GM18951 (cell line): ENCODE measurements around the gene REC114.
"Not testable (repeated sequence)": the region's sequence is repeated elsewhere in the genome, so short reads cannot be mapped to it uniquely, and the experiment has no call there.

ENCODE experiments used
- POLR2A ChIP-seq: IDR thresholded peaks from 4 replicates; pipeline ENCODE4 v1.6.1; 2011; ENCODE audit warnings: mild to moderate bottlenecking; ENCODE audit not compliant: insufficient read length, insufficient read depth; ENCODE audit errors: extremely low read depth
- in situ Hi-C: fragments of 300-500 bp; cut with MboI; formaldehyde crosslinking; loops from one replicate; pipeline ENCODE4 v1.12.0; 2022; ENCODE audit warnings: low sequenced_read_pairs, mixed read lengths, inconsistent platforms; ENCODE audit not compliant: unreplicated experiment

REC114 gene

DNA sequence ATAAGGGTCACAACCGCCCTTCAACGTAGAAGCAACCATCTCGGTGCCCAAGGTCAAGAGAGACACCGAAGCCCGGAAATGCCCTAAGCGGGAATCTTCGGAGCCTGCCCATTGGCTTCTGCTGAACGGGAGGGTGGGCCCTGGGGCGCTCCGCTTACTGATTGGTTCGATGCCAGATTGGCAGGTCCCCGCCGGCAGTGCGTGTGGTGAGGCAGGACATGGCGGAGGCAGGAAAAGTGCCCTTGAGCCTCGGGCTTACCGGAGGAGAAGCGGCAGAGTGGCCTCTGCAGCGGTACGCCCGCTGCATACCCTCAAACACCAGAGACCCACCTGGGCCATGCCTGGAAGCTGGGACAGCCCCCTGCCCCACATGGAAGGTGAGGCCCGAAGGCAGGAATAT, at the start of gene REC114:
Gene REC114, plus strand, starts transcription at position 197 of the 400 bp plus-strand sequence. Its CDS starts 22 bp downstream, at position 219.
- TF ChIP-seq POLR2A = no peak
- in situ Hi-C loops = no loop called here

DNA sequence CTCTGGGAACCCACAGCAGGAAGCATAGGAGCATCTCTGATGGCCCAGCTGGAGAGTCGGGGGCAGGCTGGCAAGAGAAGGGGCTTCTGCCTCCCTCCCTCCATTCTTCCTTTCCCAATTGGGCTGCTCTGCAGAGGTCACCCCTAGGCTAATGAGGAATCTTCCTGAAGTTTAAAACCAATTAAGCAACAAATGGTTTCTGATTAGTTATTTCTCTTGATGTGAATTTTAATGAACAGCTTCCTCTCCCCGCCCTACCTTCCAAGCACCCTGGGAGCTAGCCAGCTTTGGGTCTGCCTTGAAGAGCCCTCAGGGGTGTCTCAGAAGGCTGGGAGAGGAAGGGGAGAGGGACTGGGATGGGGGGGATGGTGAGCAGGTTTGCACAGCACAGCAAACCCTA, 49.6 kb upstream of the REC114 start:
- TF ChIP-seq POLR2A = no peak
- in situ Hi-C loops = no loop called here

GRCh38 chr15:73394782-73395181, 48.2 kb upstream of the REC114 start:
- no peak for TF ChIP-seq POLR2A
- in situ Hi-C loops = no loop called here

GRCh38 chr15:73395671-73396070, 47.3 kb upstream of the REC114 start:
- in situ Hi-C loops = no loop called here

GRCh38 chr15:73397461-73397860, 45.5 kb upstream of the REC114 start:
- no peak for TF ChIP-seq POLR2A
- in situ Hi-C loops = no loop called here

More at GRCh38 chr15:73395671-73396070, 47.3 kb upstream of the REC114 start:
- TF ChIP-seq POLR2A = no peak

GRCh38 chr15:73398861-73399260, 44.1 kb upstream of the REC114 start:
- TF ChIP-seq POLR2A = no peak
- in situ Hi-C loops = no loop called here

- in situ Hi-C loops = not testable (repeated sequence)
Observed at GRCh38 chr15:73400222-73400621, 42.7 kb upstream of the REC114 start.

- in situ Hi-C loops = no loop called here
- no peak for TF ChIP-seq POLR2A
Observed at GRCh38 chr15:73403171-73403570, 39.8 kb upstream of the REC114 start.

DNA sequence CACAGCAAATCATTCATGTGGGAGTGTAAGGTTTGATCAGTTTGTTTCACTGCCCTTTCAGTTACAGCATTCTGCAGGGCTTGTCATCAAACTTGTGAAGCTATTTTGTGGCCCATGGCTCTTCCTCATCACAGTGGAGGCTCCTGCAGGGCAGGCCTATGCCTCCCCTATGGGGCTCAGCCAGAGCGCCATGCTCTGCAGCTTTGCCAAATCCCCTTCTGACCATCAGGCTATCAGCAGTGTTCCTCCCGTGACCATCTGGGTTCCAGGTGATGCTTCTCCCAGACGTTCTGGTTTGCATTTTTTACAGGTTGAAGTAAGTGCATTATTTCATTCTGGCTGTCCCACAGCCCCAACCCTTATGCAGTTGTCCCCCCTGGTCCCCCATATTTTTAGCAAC, 28.1 kb upstream of the REC114 start:
- no peak for TF ChIP-seq POLR2A
- in situ Hi-C loops = no loop called here

DNA sequence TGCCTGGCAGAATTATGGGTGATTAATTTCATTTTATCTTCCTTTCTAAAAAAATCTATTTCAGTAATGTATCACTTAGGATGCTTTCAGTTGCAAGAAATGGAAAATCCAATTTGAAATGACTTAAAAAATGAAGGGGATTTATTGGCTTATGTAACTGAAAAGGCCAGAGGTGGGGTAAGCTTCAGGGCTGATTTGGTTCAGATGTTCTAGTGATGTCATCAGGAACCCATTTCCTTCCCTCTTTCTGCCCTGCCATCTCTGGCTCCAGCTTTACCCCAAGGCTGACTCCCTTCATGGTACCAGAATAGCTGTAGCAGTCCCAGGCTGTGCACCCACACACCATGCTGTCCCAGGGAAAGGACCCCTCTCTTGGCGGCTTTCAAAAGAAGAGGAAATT, 18.5 kb upstream of the REC114 start:
- in situ Hi-C loops = no loop called here
- TF ChIP-seq POLR2A = no peak

- in situ Hi-C loops = no loop called here
- TF ChIP-seq POLR2A = no peak
Observed at GRCh38 chr15:73425510-73425909, 17.5 kb upstream of the REC114 start.

- in situ Hi-C loops = no loop called here
- no peak for TF ChIP-seq POLR2A
Observed at GRCh38 chr15:73426323-73426994, 16.5 kb upstream of the REC114 start.

DNA sequence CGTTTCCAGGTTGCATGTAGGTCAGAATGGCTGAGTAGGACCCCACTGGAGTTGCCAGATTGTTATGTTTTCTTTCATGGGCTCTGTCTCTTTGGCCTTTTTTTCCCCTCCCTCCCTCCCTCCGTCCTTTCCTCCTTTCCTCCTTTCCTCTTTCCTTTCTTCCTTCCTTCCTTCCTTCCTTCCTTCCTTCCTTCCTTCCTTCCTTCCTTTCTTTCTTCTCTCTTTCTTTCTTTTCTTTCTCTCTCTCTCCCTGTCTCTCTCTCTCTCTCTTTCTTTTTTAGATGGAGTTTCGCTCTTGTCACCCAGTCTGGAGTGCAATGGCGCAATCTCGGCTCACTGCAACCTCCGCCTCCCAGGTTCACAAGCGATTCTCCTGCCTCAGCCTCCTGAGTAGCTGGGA, 11.6 kb upstream of the REC114 start:
- in situ Hi-C loops = not testable (repeated sequence)

- in situ Hi-C loops = no loop called here
- no peak for TF ChIP-seq POLR2A
Observed at GRCh38 chr15:73433873-73434272, 9.1 kb upstream of the REC114 start.

DNA sequence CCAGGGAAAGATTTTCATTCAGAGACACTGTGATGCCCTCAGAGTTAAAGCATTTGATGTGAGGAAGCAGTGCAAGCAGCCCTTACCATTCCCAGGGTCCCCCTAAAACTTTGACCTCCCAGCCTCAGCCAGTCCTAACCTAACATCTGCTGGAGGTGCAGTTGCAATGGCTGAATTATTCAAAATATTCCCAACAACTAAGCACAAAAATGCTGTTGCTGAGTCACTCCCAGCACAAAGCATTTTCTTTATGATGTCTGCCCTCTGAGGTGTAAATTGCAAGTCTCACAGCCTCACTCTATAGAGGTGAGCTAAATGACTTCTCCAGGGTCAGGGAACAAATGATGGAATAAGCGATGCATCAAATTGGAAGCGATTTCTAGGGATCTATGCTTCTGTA, 6.4 kb upstream of the REC114 start:
- no peak for TF ChIP-seq POLR2A
- in situ Hi-C loops = no loop called here

DNA sequence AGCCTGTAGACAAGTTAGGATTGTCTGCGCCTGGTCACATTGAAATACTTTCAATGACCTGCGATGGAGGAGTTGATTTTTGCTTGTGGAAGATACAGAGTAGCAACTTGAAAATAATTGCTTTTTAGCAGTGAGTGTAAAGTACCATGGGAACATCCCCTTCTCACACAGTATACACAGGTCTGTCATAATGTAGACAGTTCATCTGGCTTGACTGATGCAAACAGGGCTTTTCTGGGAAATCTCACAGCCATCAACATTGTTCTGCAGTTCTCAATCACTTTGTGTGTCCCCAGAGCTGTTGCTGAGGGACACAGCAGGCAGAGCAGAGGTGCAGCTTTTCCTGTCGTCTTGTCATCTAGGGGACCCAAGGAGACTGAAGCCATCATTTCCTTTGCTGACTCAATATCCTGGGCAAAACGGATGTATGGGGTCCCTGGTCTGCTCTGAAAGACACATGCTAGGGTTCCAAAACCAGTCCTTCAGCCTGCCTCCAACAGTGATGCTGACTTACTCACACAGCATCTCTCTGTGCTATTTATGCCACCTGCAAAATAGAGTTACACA, 5.3 kb upstream of the REC114 start:
- in situ Hi-C loops = no loop called here
- no peak for TF ChIP-seq POLR2A
